NOMO-1 (cell line): ENCODE results near the gene TSPOAP1.
A peak's percentile ranks its signal among the peaks of the same experiment; 100 is the strongest.

Source experiments
- DNase-seq, 2 experiments: peaks; one replicate each; lab custom pipeline; 2025; ENCODE audit not compliant: unreplicated experiment in 2 of 2; lab: John Stamatoyannopoulos, UW

TSPOAP1 gene

DNA sequence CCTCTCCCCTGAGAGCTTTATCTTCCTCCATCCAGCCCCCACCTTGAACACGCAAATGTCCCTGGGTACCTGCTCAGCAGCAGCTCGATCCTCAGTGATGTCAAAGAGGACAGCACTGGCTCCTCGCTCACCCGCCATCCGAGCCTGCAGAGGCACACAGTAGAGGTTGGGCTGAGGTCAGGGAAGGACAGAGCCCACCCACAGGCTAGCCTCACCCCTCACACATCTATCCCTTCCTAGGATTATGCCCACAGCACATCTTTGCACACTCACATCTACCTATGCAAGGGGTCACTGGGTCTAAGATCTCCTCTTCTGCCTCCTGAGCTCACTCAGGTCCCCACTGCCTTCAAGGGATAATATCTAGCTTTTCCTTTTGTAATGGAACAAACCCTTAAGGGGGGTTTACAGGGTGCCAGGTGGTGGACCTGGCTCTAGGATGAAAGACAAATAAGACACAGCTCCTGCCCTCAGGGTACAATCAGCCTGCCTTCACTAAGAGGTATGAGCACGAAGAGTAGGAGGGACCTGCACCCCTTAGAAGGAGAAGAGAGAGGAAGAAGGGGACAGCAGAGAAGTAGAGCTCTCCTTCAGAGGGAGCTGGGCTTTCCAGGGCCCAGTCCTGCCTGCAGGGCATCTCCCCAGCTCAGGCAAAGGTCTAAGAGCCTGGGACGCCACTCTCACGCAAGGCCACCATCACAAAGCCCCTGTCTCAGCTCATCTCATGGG, 35.0 kb upstream of the TSPOAP1 start:
- DNase-seq, result no peak

DNA sequence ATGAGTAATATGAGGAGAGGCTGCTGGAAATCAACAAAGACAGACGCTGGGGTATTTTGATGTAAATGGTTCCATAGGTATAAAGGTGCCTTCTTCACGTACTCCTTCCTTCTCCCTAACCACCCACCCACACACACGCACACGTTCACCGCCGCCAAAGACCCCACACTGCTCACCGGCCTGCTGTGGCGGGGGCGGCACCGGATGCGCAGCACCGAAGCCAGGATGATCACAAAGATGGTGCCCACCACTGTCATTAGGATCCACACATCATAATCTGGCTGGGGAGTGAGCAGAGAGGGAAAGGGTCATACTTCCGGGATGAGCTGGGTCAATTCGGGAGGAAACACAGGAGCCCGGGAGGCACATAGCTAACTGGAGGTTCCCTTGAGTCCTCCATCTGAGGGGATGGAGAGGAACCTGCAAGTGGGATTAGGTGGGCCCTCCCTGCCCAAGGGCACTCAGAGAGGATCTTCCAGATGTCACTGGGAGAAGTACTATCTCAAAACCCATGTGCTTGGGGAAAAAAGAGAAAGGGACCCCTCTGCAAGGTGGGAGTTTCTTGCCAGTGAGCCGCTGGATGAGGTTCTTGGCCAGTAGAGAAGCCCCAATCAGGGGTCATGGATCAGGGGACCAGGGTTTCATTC, 33.9 kb upstream of the TSPOAP1 start:
- DNase-seq, result no peak

DNA sequence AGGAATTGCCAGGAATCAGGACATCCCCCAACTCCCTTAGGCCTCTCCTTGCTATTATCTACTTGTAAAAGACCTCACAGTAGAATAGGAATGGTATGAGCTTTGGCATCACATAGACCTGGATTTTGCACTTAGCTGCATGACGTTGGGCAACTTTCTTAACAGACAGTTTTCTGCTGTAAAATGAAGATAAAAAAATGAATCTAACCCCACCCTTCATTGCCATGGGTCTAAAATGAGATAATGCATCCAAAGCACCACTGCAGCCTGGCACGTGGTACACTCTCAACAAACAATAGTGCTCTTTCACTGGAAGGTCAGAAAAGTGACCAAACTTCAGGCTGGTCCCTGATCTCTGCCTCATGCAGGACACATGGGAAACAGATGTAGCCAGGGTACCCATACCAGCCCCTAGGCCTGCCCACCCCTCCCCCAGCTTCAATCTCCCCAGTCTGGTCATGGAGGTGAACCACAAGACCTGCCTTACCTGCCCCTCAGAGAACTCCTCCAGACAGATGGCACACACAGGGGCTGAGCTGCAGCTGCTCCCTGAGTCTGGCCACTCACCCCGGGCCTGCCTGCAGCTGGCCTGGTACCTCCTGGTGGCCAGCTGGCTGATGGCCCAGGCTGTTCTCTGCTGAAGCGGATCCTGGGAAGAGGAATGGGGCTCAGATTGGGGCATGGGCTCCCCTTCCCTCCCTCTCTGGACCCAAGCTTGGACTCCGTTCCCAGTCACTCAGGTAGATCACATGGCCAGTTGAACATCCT, 31.9 kb upstream of the TSPOAP1 start:
- no peak for DNase-seq

DNA sequence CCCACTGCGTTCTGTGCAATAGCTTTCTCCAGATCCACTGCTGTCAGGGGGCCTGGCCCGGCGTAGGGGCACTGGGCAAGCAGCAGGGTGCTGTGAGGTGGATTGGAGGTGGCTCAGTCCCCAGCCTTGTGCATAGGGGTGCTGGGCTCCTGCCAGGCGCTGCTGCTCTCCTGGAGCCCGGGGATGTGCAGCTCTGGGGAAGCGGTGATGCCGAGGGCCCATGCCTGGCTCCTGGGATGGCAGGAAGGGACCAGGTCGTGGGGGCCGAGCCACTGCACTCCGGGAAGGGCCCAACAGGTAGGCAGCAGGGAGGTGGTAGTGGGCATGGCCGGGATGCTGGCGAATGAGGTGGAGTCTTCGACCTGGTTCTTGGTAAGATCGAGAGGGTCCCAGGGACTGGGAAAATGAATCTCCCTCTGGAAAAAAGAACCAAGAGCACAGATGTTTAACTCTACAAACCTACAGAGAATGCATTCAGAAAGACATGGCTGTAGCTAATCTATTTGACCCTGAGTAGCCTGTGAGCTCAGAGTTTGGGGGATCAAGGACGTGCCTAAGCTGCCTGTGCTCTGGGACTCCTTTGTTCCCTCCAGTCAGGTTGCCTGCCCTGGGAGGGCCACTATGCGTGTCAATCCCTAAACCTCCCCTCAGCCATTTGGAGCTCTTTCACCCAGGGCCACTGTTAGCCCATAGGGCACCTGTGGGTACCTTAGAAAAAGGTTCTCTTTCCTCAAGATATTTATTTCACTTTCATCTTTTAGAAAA, 30.0 kb upstream of the TSPOAP1 start:
- no peak for DNase-seq

DNA sequence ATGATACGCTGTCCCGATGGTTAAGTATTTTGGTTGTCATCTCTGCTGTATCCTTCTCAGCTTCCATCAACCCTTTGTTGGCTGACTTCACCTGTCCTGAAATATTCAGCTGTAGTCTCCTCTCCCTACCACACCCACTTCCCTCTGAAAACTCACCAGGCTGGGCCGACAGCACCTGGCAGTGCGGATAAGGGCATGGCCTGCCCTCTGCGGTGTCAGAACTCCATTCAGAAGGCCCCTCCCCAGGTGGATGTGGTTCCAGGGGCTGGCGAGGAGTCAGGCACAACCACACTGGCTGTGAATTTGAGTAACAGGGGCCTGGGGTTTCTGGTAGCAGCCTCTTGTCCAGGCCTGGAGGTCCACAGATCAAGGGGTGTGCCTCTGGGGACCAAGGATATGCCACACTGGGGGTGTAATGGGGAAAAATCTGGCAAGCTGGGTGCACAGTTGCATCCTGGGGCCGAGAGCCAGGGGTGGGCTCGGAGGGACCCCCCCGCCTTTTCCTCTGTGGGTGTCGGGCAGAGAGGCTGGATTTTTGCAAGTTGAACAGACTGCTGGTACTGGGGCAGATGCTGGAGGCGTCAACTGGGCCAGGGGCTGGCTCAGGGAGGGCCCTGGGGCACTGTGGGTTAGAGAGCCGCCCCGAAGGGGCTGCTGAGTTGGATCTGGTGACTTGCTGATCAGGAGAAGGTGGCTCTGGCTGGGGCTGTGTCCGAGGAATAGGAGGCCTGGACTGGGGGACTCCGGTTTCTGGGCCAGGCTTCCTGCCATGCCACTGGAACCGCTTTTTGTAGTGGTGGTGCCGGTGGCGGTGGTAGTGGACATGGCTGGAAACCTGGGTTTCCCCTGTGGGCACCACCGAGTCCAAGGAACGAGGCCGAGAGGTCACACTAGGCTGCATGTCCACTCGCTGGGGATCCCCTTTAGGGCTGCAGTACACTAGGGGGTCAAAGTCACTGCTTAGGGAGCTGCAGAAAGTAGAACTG, 29.0 kb upstream of the TSPOAP1 start:
- DNase-seq, result no peak

DNA sequence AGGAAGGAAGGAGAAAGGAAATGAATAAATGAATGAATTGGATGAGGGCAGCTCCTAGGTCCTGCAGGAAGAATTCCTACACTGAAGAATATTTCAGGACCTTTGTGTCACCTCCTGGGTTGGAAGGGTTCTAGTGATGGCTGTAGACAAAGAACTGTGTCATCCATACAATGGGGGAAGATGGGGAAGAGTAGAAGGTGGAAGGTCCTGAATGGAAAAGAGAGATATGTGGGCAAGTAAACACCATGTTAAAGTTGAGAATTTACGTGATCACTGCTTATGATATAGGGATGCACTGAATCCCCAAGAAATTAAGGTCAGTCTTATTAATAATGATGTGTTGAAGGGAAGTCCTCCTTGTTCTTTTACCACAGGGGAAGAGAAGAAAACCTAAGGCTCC, 27.6 kb upstream of the TSPOAP1 start:
- DNase-seq, result no peak

DNA sequence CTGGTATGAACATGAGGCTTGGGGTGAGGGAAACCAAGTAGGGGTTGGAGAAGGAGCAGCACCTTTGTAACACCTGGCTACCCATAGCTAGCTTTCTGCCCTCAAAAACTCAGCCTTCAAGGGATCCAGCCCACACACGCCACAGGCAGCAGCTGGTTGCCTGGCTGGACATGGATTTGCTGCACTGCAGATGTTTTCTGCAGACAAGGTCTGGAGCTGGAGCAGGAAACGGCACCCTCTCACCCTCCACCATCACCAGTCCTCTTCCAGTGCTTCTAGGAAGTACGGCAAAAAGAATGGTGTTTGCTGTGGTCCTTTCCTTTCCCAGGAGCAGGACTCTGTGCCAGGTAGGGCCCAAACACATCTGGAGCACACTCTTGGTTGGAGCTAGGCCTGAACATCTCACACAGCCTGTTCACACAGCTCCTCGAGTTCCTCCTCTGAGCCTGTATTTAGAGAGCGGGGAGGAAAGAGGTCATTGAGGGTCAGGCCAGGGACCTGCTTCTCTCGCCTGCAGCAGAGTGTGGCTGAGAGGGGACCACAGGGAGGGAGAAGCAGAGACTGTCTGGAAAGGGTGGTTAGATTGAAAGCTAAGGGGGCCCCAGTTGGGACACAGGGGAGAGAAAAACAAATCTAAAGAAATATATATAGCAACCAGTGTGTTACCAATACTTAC, 26.1 kb upstream of the TSPOAP1 start:
- DNase-seq, result no peak

DNA sequence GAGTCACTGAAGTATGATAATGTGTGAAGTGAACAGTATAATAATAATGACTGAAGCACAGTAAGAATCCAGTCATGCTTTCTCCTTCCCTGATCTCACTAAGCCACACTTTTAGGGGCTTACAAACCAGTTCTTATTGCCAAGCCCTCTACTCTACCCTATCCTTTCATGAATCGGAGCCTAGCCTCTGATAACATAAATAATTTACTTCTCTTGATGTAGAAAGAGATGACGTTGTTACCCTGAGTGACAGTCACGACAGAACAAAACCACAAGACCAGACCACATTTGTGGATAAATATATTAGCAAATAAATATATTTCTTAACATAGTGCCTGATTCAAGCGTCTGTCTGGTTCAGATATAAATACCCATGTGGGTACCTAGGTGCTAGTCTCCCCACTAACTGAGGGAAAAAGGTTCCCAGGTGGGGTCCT, 24.8 kb upstream of the TSPOAP1 start:
- DNase-seq, result no peak

DNA sequence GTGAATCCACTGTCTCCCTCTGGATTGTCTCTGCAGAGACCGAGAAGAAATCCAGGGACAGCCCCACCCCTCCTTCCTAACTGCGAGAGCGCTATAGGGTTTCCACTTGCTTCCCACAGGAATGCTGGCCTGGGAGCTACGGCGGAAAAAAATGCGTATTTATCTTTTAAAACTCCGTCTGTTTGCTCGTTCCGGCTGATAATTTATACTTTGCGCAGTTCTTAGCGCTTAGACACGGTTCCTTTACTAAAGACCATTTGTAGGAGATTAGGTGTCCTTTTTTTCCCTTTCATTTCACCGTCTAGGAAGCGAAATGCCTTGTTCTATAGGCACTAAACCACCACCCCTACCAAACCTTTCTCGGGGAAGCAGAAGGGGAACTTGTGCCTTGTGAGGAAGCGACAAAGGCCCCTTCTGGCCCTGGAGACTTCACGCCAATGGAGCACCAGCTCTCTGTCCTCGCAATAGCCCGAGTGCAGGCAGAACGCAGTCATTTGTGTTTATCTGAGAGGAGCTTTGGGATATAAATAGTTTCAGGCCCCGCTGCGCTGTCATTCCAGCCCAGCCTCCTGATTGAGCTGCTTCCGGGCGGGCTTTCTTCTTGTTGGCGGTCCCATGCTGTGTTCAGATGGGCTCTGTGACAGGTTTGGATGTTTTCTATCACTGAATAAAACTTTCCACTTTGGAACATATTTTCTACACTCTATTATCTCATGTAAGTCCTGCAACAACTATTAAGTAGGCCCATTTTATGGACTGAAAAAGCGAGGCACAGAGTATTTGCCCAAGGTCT, 24.2 kb upstream of the TSPOAP1 start:
- peak in 1 of 2 experiments; percentile 62 for DNase-seq

DNA sequence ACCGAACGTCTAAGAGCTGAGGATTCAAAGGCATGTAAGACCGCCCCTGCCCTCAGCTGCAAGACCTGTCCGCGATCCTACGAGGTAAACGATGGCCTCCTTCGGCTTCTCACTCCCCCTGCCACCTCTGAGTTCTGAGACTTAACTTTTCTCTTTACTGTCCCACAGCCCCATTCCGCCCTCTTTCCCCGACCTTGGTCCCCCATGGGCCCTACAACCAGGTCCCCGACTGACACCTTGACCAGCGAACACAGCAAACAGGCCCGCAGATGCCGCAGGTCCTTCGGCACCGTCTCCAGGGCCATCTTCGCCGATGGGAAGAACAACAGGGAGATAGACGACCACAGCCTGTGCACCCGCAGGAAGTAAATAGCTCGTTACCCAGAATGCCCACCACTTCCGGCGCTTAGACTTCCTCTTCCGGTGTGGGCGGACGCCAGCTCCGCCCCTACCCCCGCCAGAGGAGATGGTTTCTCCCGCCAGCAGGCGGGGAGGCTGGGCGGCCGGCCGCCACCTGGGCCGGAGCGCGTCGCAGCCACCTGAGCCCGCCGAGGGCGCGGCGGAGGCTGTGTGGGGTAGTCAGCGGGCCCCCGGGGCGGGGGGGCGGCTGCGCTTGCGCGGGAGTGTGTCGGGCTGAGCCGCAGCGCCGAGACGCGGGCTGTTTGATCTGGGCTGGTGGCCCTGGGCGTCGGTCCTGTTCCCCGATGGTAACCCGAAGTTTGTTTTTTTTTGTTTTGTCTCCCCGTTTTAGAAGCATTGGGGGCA, 23.4 kb upstream of the TSPOAP1 start, which contains the start of gene SUPT4H1:
Gene SUPT4H1 (minus strand): TSS at position 371 of the 765 bp plus-strand sequence. CDS start 66 bp downstream, at position 305.
- DNase-seq, result peak; percentile 90 to 94

DNA sequence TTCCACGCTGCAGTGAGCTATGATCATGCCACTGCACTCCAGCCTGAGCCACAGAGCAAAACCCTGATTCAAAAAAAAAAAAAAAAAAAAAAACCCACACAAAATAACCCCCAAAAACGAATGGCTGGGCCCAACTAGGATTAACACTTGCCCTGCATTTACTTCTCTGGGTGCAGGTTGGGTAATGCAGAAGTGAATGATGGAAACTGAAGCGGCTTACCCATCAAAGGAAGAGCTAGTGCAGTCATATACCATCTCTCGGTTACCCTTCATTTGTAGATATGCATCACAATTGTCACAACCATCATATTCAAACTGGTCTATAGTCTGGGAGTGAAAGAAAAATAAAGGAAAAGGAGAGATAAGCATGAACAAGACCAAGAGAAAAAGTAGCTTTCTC, 22.6 kb upstream of the TSPOAP1 start:
- DNase-seq, result no peak

DNA sequence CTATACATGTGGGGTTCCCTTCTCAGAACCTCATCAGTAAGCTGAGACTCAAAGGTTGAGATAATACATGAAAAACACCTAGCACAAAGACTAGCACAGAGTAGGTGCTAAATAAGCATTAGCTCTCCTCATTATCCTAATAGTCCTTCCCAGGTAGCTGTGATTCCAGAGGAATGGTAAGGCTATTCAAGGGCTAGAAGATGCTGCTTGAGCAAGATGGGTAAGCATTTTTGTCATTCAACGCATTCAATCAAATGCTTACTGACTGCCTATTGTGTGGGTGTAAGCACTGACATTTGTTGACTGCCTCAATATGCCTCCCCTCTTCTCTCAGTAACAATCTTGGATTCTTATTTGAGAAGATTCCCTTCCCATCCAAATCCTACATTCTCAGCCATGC, 19.4 kb upstream of the TSPOAP1 start:
- no peak for DNase-seq

DNA sequence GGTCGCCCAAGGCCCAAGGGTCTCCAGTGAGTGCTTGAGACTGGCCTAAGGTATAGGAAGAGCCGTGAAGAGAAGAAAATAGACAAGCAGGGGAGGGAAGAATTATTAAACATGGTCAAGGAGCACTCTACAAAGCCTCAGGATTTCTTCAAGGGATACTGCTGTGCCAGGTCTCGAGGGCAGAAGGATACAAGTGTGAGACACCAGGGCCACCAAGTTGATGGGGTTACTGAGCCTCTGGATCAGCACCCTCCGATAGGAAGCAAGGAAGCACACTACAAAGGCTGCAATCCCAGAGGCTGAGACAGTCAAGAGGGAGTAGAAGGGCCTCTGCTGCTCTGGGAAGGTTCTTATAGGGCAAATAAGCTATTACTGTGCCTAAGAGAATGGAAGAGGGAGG, 16.9 kb upstream of the TSPOAP1 start:
- DNase-seq, result no peak

DNA sequence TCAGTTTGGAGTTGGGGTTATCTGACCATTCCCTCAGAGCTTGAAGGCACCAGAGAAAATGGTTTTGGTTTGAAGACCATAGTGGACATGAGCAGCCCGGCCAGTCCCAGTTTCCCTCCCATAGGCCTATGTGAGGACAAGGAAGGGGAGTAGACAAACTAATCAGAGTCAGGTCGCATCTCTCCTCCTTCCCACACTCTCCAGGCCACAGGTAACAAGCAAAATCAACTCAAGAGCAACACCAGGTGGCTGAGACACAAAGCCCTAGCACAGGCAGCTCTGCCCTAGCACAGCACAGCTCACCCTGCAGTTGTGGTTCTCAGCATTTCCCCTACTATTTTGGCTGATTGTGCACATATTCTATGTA, 16.2 kb upstream of the TSPOAP1 start:
- no peak for DNase-seq

DNA sequence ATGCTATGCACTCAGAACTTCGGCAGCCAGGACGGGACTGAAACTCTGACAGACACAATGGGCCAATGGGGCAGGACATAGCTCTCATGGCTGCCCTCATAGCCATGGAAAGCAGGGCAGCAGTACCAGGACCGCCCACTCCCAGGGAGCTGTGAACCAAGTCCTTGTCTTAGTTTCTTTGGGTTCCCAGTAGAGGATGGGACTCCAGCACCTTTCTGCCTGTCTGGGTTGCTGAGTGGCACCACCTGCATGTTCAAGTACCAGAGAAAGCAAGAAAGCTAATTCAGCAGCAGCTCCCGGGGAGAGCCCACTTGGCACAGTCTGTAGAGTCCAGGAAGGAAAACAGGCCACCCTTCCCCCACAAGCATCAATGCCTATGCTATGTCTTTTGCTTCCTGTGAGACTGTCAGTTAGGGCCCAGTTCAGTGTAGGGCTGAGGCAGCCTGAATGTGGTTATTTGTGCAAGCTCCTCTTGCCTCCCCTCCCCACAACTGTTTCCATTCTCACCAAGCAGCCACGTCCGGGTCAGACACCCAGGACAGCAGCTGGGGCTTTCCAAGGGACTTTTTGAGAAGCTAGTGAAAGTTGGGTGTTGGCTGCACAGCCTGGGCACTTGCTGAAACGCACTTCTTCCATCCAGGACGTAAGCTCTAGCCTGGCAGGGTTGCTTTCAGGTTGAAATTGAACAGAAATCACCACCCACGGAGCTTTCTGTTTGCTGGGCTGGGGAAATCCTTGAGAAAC, 15.6 kb upstream of the TSPOAP1 start:
- peak; percentile 78 to 88 for DNase-seq

DNA sequence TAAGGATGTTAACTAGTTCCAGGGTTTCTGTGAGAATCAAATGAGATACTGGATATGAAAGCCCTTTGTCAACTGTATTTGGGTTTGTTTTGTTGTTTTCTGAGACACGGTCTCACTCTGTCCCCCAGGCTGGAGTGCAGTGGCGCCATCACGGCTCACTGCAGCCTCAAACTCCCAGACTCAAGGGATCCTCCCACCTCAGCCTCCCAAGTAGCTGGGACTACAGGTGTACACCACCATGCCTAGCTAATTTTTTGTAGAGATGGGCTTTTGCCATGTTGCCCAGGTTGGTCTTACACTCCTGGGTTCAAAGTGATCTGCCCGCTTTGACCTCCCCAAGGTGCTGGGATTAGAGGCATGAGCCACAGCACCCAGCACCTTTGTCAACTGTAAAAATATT, 14.5 kb upstream of the TSPOAP1 start:
- no peak for DNase-seq

DNA sequence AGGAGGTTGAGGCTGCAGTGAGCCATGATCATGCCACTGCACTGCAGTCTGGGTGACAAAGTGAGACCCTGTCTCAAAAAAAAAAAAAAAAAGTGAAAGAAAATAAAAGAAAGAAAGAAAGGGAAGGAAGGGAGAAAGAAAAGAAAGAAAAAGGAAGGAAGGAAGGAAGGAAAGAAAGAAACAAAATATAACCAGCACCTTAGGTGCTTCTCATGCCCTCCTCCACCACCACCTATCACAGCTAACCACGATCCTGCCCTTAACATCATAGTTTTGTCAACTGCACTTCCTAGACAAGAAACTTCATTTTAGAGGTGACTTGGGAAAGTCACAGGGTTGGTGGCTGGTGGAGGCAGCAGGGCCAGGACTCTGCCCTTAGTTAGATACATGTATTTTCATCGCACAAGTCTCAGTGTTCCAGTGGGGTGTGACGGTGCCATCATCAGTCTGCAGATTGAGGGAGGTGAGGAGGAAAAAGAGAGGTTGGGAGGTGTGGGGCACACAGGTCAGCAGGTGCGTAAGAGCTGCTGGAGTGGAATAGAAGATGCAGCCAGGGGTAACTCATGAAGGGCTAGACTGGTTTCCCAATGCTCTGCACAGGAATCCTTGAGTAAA, 13.4 kb upstream of the TSPOAP1 start:
- DNase-seq, result no peak
